ENCODE measurements around the gene CAPN13. TPM values are rescaled to one million over a fixed set of nuclear protein-coding genes. Genes with fewer than 3 reads are reported as not detected.

CAPN13 gene
- total RNA-seq, 1 experiment from 2014 or later = not detected

DNA sequence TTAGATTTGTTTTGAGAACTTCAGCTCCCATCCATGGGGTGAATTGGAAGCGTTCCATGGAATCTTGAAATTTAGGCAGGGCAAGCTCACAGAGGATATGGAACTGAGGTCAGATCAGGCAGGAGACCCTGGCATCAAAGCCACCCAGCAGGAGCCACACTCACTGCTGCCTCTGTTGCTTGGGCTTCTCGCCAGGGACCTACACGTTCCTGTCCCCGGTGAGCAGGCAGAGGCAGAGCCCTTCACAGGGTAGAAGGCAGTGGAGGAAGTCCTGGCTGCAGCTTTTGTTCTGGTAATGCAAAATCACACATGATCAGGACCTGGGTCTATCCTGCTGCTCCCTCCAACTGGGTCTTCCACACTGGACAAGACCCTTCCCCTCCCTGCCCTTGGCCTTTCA lies 42.1 kb downstream of the CAPN13 start:
- BruUV-seq (replicated peaks) = no TSS peak
- no peak overlapping the region for H3K4me3 Mint-ChIP-seq (ENCODE audit: unreplicated experiment)
- H3K9me3 Mint-ChIP-seq (ENCODE audit: unreplicated experiment) = no peaks in the 10 kb centered on the region
- intact Hi-C loops (cut with micrococcal nuclease) = no loop called here
- H3K27ac Mint-ChIP-seq (ENCODE audit: low read depth, unreplicated experiment) = no peak overlapping the region
- ChIA-PET POLR2A (interaction anchor here (0.8 kb wide), 1 partner anchor 12 kb away, joined by 3 read pairs; no protein-coding TSS in a partner anchor), CTCF (no interaction called here)
- peaks cover 47% of the 10 kb centered on the region for H3K27me3 Mint-ChIP-seq (ENCODE audit: insufficient read depth, unreplicated experiment)
- TF ChIP-seq, protein P1, sequence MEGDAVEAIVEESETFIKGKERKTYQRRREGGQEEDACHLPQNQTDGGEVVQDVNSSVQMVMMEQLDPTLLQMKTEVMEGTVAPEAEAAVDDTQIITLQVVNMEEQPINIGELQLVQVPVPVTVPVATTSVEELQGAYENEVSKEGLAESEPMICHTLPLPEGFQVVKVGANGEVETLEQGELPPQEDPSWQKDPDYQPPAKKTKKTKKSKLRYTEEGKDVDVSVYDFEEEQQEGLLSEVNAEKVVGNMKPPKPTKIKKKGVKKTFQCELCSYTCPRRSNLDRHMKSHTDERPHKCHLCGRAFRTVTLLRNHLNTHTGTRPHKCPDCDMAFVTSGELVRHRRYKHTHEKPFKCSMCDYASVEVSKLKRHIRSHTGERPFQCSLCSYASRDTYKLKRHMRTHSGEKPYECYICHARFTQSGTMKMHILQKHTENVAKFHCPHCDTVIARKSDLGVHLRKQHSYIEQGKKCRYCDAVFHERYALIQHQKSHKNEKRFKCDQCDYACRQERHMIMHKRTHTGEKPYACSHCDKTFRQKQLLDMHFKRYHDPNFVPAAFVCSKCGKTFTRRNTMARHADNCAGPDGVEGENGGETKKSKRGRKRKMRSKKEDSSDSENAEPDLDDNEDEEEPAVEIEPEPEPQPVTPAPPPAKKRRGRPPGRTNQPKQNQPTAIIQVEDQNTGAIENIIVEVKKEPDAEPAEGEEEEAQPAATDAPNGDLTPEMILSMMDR (IDR thresholded peaks at IDR 0.05; ENCODE audit: unreplicated experiment) = no peak
- H3K36me3 Mint-ChIP-seq (ENCODE audit: insufficient read depth, unreplicated experiment) = no peaks in the 10 kb centered on the region
- DNase-seq (ENCODE audit: unreplicated experiment) = no peak
- H3K4me1 Mint-ChIP-seq (ENCODE audit: insufficient read depth, unreplicated experiment) = no peaks in the 10 kb centered on the region

DNA sequence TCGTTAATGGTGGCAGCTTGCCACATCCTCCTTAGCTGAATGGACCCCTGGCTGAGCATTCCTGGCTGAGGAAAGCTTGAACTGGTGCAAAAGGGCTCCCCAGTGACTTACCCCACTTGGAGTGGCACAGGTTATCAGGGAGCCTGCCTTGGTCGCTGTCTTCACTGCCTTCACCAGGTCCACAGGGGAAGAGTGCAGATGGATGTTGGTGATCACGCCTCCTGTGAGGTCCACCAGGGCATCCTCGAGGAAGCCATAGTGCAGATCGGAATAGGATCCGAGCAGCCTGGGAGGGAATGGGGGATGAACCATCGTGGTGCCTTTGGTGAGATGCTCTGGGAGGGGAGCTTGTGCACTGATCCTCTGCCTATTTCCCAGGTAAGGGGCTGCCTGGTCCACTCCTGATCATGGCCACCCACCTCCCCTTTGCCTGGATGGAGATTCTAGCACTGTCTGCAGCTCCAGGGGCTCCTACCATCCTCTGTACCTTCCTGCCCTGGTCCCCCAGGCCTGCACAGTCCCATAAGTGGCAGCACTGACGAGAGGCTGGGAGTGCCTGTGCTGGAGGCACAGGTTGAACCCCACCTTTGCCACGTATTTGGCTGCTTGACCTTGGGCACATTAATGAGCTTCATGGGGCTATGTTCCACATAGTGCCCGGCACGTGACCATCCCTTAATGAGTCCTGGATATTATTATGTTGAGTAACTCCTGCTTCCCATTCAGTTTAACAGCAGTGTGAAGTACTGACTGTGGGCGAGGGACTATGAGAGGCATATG lies 43.0 kb downstream of the CAPN13 start:
- no TSS peak for BruUV-seq (replicated peaks)
- Mint-ChIP-seq H3K27me3 (ENCODE audit: insufficient read depth, unreplicated experiment) (peaks cover 37% of the 10 kb centered on the region), H3K4me1 (ENCODE audit: insufficient read depth, unreplicated experiment) (no peaks in the 10 kb centered on the region), H3K36me3 (ENCODE audit: insufficient read depth, unreplicated experiment) (no peaks in the 10 kb centered on the region), H3K27ac (ENCODE audit: low read depth, unreplicated experiment) (no peak overlapping the region), H3K4me3 (ENCODE audit: unreplicated experiment) (no peak overlapping the region), H3K9me3 (ENCODE audit: unreplicated experiment) (no peaks in the 10 kb centered on the region)
- TF ChIP-seq, protein P1 (IDR thresholded peaks at IDR 0.05; ENCODE audit: unreplicated experiment) = no peak
- no peak for DNase-seq (ENCODE audit: unreplicated experiment)
- intact Hi-C loops (cut with micrococcal nuclease) = no loop called here
- POLR2A ChIA-PET = interaction anchor here (0.8 kb wide), 1 partner anchor 11 kb away, joined by 3 read pairs; no protein-coding TSS in a partner anchor
- CTCF ChIA-PET = interaction anchor here (0.6 kb wide), 1 partner anchor 147 kb away, joined by 4 read pairs; no protein-coding TSS in a partner anchor

DNA sequence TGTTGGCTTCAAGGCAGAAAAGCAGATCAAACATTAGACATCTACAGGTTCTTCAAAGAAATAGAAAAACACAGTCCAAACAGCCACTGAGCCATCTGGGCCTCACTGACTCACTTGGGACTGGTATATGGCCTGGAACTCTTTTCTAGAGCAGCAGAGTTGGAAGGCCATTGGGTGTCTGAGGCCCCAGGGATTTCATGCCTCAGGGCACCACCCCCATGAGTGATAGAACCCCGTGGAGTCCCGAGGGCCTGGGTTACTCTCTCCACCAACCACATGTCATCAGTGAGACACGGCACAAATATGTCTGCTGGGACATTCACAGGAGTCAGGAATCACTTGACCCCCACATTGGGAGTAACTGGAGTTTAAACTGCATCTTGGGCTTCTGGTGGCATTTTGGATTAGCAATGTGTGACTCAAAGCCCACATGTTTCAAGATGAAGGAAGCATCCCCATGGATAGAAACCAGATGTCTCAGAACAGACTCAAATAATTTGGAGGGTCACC lies 44.0 kb downstream of the CAPN13 start:
- H3K4me3 Mint-ChIP-seq (ENCODE audit: unreplicated experiment) = no peak overlapping the region
- peaks cover 27% of the 10 kb centered on the region for H3K27me3 Mint-ChIP-seq (ENCODE audit: insufficient read depth, unreplicated experiment)
- intact Hi-C loops (cut with micrococcal nuclease) = no loop called here
- TF ChIP-seq, protein P1 (IDR thresholded peaks at IDR 0.05; ENCODE audit: unreplicated experiment) = no peak
- BruUV-seq (replicated peaks) = no TSS peak
- no peaks in the 10 kb centered on the region for H3K4me1 Mint-ChIP-seq (ENCODE audit: insufficient read depth, unreplicated experiment)
- H3K27ac Mint-ChIP-seq (ENCODE audit: low read depth, unreplicated experiment) = no peak overlapping the region
- H3K9me3 Mint-ChIP-seq (ENCODE audit: unreplicated experiment) = no peaks in the 10 kb centered on the region
- ChIA-PET POLR2A (no interaction called here), CTCF (interaction anchor here (0.6 kb wide), 1 partner anchor 148 kb away, joined by 4 read pairs; no protein-coding TSS in a partner anchor)
- DNase-seq (ENCODE audit: unreplicated experiment) = no peak
- no peaks in the 10 kb centered on the region for H3K36me3 Mint-ChIP-seq (ENCODE audit: insufficient read depth, unreplicated experiment)

DNA sequence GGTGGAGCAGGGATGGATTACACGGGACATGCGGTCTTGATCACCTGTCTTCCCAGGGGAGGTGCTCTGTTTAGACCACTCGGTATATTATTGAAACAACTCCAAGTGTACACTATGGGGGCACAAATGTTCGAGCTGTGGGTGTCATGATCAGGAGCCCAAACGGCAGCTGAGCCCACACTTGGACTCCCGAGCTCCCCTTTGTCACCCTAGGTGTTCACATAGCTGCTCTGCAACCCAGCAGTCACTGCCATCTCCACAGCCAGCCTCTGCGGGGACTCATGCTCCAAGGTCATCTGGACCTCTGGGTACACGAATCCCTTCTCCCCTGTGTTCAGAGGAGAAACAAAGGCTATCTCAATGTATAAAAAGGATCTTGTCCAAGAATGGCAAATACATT lies 46.0 kb downstream of the CAPN13 start:
- H3K27me3 Mint-ChIP-seq (ENCODE audit: insufficient read depth, unreplicated experiment) = peaks cover 14% of the 10 kb centered on the region
- no TSS peak for BruUV-seq (replicated peaks)
- ChIA-PET POLR2A (no interaction called here), CTCF (interaction anchor here (0.7 to 1.1 kb wide), 2 partner anchors 11 to 547 kb away, joined by 3 read pairs; no protein-coding TSS in a partner anchor)
- no peak overlapping the region for H3K4me3 Mint-ChIP-seq (ENCODE audit: unreplicated experiment)
- DNase-seq (ENCODE audit: unreplicated experiment) = no peak
- no peaks in the 10 kb centered on the region for H3K36me3 Mint-ChIP-seq (ENCODE audit: insufficient read depth, unreplicated experiment)
- intact Hi-C loops (cut with micrococcal nuclease) = no loop called here
- H3K4me1 Mint-ChIP-seq (ENCODE audit: insufficient read depth, unreplicated experiment) = peaks cover 4% of the 10 kb centered on the region
- no peaks in the 10 kb centered on the region for H3K9me3 Mint-ChIP-seq (ENCODE audit: unreplicated experiment)
- H3K27ac Mint-ChIP-seq (ENCODE audit: low read depth, unreplicated experiment) = no peak overlapping the region
- TF ChIP-seq, protein P1 (IDR thresholded peaks at IDR 0.05; ENCODE audit: unreplicated experiment) = no peak
